ENCODE data around the gene HOXB4.

The HOXB4 gene

GRCh38 chr17:48559122-48559839 lies 18.9 kb downstream of the HOXB4 start:
- DNase-seq (ENCODE audit: low spot score) = no peak

GRCh38 chr17:48558831-48559121 lies 19.4 kb downstream of the HOXB4 start:
- DNase-seq (ENCODE audit: low spot score) = no peak

DNA sequence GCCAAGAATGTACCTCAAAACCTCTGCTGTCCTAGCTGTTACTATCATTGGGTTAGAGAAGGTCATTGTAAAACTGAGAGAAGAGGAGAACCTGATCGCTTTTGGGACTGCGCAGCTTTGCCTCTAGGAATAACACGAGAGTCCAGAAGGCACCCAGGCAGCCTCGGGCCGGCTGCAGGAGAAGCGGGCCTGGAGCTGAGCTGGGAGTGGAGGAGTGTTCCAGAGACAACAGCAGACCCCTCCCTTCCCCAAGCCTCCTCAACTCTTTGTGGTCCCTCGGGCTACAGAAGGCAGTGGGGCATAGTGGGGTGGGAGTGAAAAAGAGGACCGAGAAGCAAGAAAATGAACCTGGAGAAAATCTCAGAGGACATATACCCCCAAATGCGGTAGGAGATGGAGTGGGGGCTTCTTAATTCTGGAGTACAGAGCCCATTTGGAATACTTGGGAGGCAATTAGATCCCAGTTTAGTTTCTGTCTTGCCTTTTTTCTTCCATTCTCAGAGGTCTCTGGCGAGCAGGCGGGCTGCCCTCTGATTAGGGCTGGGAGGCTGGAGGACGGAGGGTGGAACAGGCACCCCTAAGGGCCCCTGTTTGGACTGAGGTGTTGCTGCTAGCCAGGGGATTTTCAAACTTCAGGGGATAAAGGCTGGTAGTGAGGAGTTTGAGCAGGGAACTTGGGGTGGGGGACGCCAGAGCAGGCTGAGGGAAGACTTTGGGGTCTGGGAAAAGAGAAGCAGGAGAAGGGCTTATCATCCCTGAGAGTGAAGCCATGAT lies 19.9 kb downstream of the HOXB4 start:
- DNase-seq (ENCODE audit: low spot score) = no peak

DNA sequence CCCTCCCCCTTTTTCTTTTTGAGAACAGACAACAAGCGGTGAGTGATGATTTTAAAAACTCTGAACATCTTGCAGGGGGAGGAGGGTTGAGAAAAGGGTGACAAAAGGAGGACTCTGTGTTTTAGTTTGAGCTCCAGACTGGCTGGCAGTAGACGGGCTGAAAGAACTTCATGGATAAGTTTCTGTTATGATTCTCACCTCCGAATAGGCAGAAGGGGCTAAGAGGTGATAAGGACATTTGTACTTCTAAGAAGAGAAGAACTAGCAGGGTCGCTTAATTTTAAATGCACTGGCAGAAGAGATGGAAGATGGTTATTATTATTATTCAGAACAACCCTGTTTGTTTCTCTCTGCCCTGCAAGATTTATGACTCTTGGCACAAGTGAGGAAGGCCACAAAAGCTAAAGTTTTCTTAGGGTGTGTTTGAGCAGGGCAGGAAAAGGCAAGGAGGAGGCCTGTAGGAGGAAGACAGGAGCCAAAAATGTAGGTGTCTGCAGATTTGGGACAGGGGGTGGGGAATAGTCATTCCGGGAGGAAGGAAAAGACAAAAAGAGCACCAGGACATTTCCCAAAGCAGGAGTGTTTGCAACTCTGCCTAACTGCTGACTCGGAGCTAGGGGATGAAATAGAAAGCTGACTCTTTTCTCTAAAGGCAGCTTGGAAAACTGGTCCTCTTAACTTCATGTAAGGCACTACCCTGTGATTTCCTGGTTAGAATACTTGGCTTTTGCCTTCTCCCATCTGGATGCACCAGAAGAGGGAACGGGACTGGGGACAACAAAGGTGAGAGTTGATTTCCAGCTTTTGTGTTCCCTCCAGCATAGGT lies 21.4 kb downstream of the HOXB4 start:
- DNase-seq (ENCODE audit: low spot score) = no peak

DNA sequence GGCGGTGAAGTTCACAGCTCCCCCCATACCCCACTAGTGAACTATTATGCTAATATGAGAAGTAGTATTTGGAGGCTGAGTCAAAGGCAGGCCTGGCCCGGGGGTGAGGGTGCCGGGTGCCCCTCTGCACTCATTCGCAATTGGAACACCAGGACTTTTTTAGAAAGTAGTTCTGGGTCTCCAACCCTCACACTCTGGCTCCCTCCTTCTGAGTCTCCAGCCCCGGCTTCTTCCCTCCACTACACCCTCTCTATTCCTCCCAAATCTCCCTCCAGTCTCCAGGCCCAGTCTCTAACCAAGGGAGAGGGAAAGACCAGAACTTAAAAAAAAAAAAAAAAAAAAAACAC lies 21.9 kb downstream of the HOXB4 start:
- no peak for DNase-seq (ENCODE audit: low spot score)

DNA sequence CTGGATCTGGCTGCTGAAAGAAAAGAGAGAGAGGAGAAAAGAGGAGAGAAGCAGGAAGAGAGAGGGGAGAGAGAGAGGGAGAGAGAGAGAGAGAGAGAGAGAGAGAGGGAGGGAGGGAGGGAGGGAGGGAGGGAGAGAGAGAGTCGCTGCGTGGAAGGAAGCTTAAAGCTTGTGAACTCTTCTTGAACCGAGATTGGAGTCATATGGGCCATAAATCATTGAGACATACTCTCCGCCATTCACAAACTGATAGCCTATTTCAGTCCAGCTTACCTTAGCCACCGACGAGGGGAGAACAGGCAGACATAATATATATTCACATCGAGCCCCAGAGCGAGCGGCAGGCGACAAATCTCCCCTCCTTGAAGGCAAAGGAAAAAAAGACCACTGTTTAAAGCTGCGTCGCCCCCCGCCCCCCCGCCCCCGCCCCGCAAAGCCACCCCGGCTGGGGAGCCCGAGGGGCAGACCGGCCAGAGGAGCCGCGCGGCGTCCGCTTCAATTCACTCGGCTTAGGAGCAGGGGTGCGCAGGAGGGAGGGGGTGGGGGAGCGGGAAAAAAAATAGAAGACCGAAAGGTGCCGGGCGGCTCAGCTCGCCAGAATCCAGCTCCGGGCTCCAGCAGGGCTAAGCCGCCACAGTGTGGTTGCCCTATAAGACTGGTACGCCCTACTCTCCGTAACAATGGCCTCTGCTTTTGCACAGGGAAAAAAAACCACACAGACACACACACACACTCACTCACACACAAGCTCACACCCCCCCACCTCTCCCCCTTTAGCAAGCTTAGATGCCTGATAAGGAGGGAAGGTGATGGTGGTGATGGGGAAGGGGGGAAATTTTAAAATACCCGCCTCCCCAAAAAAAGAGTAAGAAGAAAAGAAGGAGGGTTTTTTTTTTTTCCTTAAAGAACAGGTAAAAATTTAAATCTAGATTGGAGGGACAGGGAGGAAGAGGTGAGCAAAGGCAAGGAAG lies 22.6 kb downstream of the HOXB4 start:
- no peak for DNase-seq (ENCODE audit: low spot score)

DNA sequence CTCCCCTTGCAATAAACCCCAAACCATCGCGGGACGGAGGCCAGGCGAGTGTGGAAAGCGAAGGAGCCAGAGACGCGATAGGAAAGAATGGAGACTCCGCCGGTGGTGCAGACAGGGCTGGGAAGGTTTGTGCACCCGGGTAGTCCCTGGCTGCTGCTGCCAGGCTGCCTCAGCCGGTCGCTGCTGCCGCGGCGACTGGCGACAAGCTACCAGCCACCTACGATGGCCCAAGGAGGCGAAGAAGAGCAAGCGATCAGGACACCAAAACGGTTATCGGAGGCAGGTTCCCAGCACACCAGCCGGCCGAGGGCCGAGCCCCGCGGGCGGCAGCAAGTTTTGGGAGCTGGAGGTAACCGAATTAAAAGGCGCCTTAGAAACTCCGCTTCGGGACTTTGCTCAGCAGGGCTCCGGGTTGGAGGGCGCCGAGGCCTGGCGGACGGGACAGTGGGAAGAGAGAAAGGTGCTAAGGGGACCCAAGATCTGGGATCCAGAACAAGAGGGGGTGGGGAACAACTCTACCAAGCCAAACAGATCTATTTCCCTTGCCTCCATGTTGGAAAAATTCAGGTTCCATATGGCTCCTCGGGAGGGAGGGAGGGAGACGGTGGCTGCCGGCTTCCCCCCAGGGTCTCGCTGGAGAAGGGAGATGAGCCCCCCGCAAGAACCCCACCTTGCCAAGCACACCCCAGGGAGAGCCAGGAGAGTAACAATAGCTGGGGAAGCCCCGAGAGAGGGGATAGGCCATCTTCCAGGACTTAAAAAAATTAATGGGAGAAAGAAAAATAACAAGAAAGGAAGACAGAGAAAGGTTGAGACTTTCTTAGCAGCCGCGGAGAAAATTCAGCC lies 23.5 kb downstream of the HOXB4 start:
- no peak for DNase-seq (ENCODE audit: low spot score)

DNA sequence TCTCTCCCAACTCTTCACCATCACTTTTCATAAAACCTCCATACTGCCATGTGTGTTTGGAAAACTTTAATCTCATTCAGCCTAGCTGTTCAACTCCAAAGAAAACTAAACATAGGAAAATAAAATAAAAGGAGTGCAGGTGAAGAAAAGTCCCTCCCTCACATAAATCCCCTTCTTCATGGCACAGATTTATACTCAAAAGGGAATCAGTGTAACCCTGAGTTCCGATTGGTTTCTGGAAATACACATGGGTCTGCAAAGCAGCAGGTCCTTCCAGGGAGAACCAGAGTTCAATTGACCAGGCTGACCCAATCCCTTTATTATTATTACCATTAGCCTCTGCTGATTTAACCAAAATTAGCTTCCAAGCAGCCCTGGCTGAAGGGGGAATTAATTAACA lies 24.3 kb downstream of the HOXB4 start:
- no peak for DNase-seq (ENCODE audit: low spot score)

- no peak for DNase-seq (ENCODE audit: low spot score)
Measured at GRCh38 chr17:48553190-48553547, 25.0 kb downstream of the HOXB4 start.

DNA sequence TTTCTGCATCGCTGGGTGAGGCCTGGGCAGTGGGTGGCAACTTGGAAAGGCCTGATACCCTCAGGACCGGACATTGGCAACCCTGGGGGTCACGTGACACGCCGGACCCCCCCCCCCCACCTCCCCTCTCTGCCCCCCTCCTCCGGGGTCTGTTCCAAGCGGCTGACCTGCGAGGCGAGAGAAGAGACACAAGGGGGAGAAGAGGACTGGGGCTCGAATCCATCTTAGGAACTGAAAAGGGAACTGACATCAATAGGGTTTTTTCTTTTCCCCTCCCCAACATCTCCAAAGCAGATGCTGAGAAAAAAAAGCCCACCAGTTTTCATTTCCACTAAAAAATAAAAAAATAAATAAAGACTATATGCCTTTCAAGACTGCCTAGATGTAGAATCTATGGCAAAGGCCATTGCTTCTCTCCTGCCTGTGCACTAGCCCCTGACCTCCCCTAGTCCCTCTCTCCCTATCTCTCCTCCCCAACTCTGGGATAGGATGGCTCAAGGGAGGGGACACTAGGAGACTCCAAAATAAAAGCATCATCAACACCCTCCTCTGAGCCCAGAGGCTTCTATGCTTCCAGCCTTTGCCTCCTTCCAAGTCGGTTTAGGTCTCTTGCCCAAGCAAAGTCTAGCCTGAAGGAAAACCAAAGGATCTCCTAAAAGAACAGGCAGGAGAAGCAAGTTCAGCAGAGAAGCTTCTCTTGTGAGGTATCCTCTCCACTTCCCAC lies 25.5 kb downstream of the HOXB4 start:
- DNase-seq (ENCODE audit: low spot score) = no peak

- no peak for DNase-seq (ENCODE audit: low spot score)
Measured at GRCh38 chr17:48551596-48552465, 26.3 kb downstream of the HOXB4 start.

DNA sequence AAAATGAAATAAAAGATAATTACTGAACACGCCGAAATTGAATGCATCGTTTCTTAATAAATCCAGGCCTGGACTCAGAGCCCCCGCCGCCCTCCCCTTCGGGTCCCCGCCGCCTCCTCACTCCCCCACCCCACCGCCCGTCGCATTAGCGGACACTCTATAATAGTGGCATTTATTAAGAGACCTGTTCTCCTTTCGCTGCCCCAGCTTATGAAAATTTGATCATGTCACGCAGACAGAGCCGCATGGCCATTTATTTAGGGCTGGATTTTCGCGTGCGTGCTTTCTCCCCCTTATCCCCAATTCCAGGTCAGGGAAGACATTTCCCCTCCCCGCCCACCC lies 27.0 kb downstream of the HOXB4 start:
- no peak for DNase-seq (ENCODE audit: low spot score)

- peak; percentile 61 for DNase-seq (ENCODE audit: low spot score)
Measured at GRCh38 chr17:48550502-48551213, 27.5 kb downstream of the HOXB4 start.

- DNase-seq (ENCODE audit: low spot score) = no peak
Measured at GRCh38 chr17:48549914-48550501, 28.1 kb downstream of the HOXB4 start.

DNA sequence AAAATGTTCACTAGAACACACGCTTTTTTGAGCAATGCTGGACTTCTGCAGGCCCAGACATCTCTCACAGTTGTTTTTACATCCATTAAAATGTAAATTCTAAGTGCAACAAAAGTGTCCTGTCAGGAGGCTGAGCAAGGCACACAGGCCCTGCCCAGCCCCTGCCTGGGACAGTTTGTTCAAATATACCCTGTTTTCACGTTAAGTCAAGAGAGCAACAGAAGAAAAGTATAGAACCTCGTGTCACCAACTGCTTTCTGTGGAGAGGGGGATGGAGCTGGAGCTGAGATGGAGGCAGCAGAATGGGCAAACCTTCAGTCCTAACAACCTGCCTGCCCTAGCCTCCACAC lies 28.9 kb downstream of the HOXB4 start:
- DNase-seq (ENCODE audit: low spot score) = no peak

DNA sequence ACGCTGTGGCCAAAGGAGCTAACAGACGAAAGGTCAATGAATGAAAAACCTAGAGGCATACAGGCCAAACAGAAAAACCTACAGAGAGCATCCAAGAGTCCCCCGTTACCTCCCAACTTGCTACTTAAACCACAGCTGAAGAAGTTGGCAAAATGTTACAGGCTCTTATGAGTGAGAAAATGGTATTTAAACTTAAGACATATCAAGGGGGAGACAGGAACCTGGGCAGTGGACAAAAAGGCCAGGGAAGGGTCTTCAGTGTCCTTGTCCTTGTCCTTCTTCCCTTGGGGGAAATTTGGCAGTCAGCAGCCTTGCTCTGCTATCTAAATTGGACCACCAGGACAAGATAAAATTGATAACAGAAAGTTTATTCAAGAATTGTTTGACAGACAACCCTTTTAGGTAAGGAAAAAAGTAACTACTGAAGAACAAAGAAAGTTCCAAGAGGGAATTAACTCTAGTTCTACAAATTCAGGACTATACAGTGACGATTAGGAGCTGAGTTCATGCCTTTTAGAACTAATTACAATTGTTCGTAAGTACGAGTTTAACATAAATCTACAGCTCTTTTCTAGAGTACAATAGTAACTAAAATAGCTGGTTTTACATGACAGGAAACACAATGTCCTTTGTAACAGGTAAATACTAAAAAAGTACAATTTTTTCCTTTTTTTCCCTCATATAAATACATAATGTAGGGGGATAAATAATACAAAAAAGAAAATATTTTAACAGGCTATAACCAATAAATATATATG lies 29.4 kb downstream of the HOXB4 start:
- no peak for DNase-seq (ENCODE audit: low spot score)

GRCh38 chr17:48547808-48548522 lies 30.2 kb downstream of the HOXB4 start:
- no peak for DNase-seq (ENCODE audit: low spot score)
